Activated B cell treated with CpG ODN at 0.5 μM for 24 hours (primary cell): ENCODE measurements around the gene TECPR2. TPM values are rescaled to one million over a fixed set of nuclear protein-coding genes. Genes with fewer than 3 reads are reported as not detected.

ENCODE experiments used
- ATAC-seq: fragments of 200-7000 bp; cut with Tn5 transposase; one replicate; pipeline ENCODE4 v1.10.0; 2021; ENCODE audit warnings: low read depth, mild to moderate bottlenecking, moderate library complexity
- CTCF ChIA-PET: fragments of 350-600 bp; sonication (Branson Sonifier 250); formaldehyde crosslinking; loops from one replicate; lab custom pipeline; 2021; ENCODE audit warnings: antibody characterized with exemption; lab: Charles Lee
- POLR2A ChIA-PET: fragments of 350-600 bp; sonication (Branson Sonifier 250); formaldehyde crosslinking; loops from one replicate; lab custom pipeline; 2021; ENCODE audit warnings: antibody characterized with exemption; lab: Charles Lee
- DNase-seq: peaks from one replicate; pipeline ENCODE4 v3.0.0; 2022
- H3K27ac Mint-ChIP-seq: one replicate; pipeline ENCODE4 v1.8.0; 2020; ENCODE audit warnings: mixed read lengths
- H3K27me3 Mint-ChIP-seq: one replicate; pipeline ENCODE4 v1.8.0; 2021; ENCODE audit warnings: mixed read lengths
- H3K36me3 Mint-ChIP-seq: one replicate; pipeline ENCODE4 v1.8.0; 2021; ENCODE audit warnings: low read depth, mixed read lengths
- H3K4me1 Mint-ChIP-seq: one replicate; pipeline ENCODE4 v1.8.0; 2021; ENCODE audit warnings: mixed read lengths
- H3K4me3 Mint-ChIP-seq: one replicate; pipeline ENCODE4 v1.8.0; 2020; ENCODE audit warnings: mild to moderate bottlenecking, mixed read lengths
- H3K9me3 Mint-ChIP-seq: one replicate; pipeline ENCODE4 v1.8.0; 2020; ENCODE audit warnings: mixed read lengths
- CTCF ChIP-seq: fragments of 200-600 bp; IDR thresholded peaks from one replicate; pipeline ENCODE4 v1.8.0; 2022; ENCODE audit warnings: antibody characterized with exemption, mild to moderate bottlenecking
- intact Hi-C: fragments of 100-400 bp; cut with micrococcal nuclease; formaldehyde crosslinking; loops from one replicate; pipeline ENCODE4 v1.15.1; 2024
- total RNA-seq: library from RNA; stranded (reverse); gene quantifications from 2 replicates; pipeline ENCODE4 v1.2.3, GENCODE V29; 2022

Gene TECPR2
- total RNA-seq, 1 donor from 2014 or later = 9.9 TPM

GRCh38 chr14:102439556-102439955 lies 76.8 kb downstream of the TECPR2 start:
- Mint-ChIP-seq H3K27ac (no peak overlapping the region), H3K4me1 (peaks cover 5% of the 10 kb centered on the region), H3K27me3 (no peaks in the 10 kb centered on the region), H3K9me3 (no peaks in the 10 kb centered on the region), H3K36me3 (peaks cover 29% of the 10 kb centered on the region), H3K4me3 (no peak overlapping the region)
- no peak for ATAC-seq
- POLR2A ChIA-PET = no interaction called here
- intact Hi-C loops = no loop called here
- CTCF ChIA-PET = interaction anchor here (3.9 kb wide), 1 partner anchor 76 kb away, joined by 24 read pairs; no protein-coding TSS in a partner anchor
- no peak for TF ChIP-seq CTCF
- DNase-seq = no peak

GRCh38 chr14:102440392-102440791 lies 77.7 kb downstream of the TECPR2 start:
- Mint-ChIP-seq H3K36me3 (peaks cover 37% of the 10 kb centered on the region), H3K4me3 (no peak overlapping the region), H3K4me1 (peaks cover 5% of the 10 kb centered on the region), H3K9me3 (no peaks in the 10 kb centered on the region), H3K27me3 (no peaks in the 10 kb centered on the region), H3K27ac (no peak overlapping the region)
- intact Hi-C loops = no loop called here
- ATAC-seq (no peak), DNase-seq (no peak)
- TF ChIP-seq CTCF = no peak
- CTCF ChIA-PET = interaction anchor here (0.6 kb wide), 1 partner anchor 253 kb away, joined by 3 read pairs; no protein-coding TSS in a partner anchor
- POLR2A ChIA-PET = no interaction called here

- intact Hi-C loops = no loop called here
- no peaks in the 10 kb centered on the region for H3K9me3 Mint-ChIP-seq
- H3K4me3 Mint-ChIP-seq = no peak overlapping the region
- H3K4me1 Mint-ChIP-seq = peaks cover 5% of the 10 kb centered on the region
- no peak overlapping the region for H3K27ac Mint-ChIP-seq
- H3K36me3 Mint-ChIP-seq = peaks cover 50% of the 10 kb centered on the region
- POLR2A ChIA-PET = no interaction called here
- CTCF ChIA-PET = no interaction called here
- no peaks in the 10 kb centered on the region for H3K27me3 Mint-ChIP-seq
- ATAC-seq (no peak), DNase-seq (no peak)
- no peak for TF ChIP-seq CTCF
Measured at GRCh38 chr14:102442241-102443211, 79.8 kb downstream of the TECPR2 start.

- Mint-ChIP-seq H3K36me3 (peaks cover 56% of the 10 kb centered on the region), H3K4me3 (no peak overlapping the region), H3K9me3 (no peaks in the 10 kb centered on the region), H3K27me3 (no peaks in the 10 kb centered on the region), H3K4me1 (no peaks in the 10 kb centered on the region), H3K27ac (no peak overlapping the region)
- ChIA-PET POLR2A (no interaction called here), CTCF (no interaction called here)
- TF ChIP-seq CTCF = no peak
- intact Hi-C loops = no loop called here
- DNase-seq = no peak
- ATAC-seq = no peak
Measured at GRCh38 chr14:102445066-102445465, 82.3 kb downstream of the TECPR2 start.

- no peak for TF ChIP-seq CTCF
- Mint-ChIP-seq H3K27me3 (no peaks in the 10 kb centered on the region), H3K27ac (no peak overlapping the region), H3K4me1 (no peaks in the 10 kb centered on the region), H3K9me3 (no peaks in the 10 kb centered on the region), H3K4me3 (no peak overlapping the region), H3K36me3 (peaks cover 57% of the 10 kb centered on the region)
- intact Hi-C loops = no loop called here
- CTCF ChIA-PET = no interaction called here
- ATAC-seq = no peak
- DNase-seq = no peak
- POLR2A ChIA-PET = no interaction called here
Measured at GRCh38 chr14:102445641-102446040, 82.9 kb downstream of the TECPR2 start.
